Liver (tissue), 9 donors: ENCODE results near the gene NPTX2. TPM values are rescaled to one million over a fixed set of nuclear protein-coding genes. Genes with fewer than 3 reads are reported as not detected.

Experiments used
- DNase-seq: peaks from one replicate; pipeline ENCODE4 v3.0.0-alpha.2; 2017; ENCODE audit warnings: low spot score
- H3K27ac ChIP-seq, 2 donors: one replicate each; pipeline ENCODE4 v1.7.0; 2013; ENCODE audit warnings: inconsistent platforms in 2 of 2, low read length in 2 of 2, control low read depth in 1 of 2, low read depth in 1 of 2, mild to moderate bottlenecking in 1 of 2
- H3K27me3 ChIP-seq, 4 donors: one replicate each; pipeline versions ENCODE4 v1.6.1 to v1.7.0; 2013; ENCODE audit warnings: low read length in 3 of 4, inconsistent platforms in 1 of 4, mild to moderate bottlenecking in 1 of 4, moderate library complexity in 1 of 4; ENCODE audit not compliant: control insufficient read depth in 4 of 4, insufficient read depth in 4 of 4
- H3K36me3 ChIP-seq, 4 donors: one replicate each; pipeline versions ENCODE4 v1.6.1 to v1.7.0; 2013; ENCODE audit warnings: low read length in 3 of 4, mild to moderate bottlenecking in 3 of 4, low read depth in 1 of 4, moderate library complexity in 1 of 4; ENCODE audit not compliant: control insufficient read depth in 4 of 4, insufficient read depth in 3 of 4
- H3K4me1 ChIP-seq, 4 donors: one replicate each; pipeline versions ENCODE4 v1.6.1 to v1.7.0; 2013; ENCODE audit warnings: low read length in 3 of 4, mild to moderate bottlenecking in 3 of 4, moderate library complexity in 1 of 4; ENCODE audit not compliant: control insufficient read depth in 4 of 4, insufficient read depth in 4 of 4
- H3K4me3 ChIP-seq, 3 donors: one replicate each; pipeline versions ENCODE4 v1.6.1 to v1.7.0; 2013; ENCODE audit warnings: low read length in 3 of 3, control low read depth in 1 of 3, low read depth in 1 of 3, mild to moderate bottlenecking in 1 of 3
- H3K9ac ChIP-seq, 2 donors: one replicate each; pipeline ENCODE4 v1.7.0; 2013; ENCODE audit warnings: low read length in 2 of 2, mild to moderate bottlenecking in 2 of 2, moderate library complexity in 2 of 2, control low read depth in 1 of 2, low read depth in 1 of 2
- H3K9me3 ChIP-seq, 4 donors: one replicate each; pipeline versions ENCODE4 v1.6.1 to v1.7.0; 2013; ENCODE audit warnings: low read length in 3 of 4; ENCODE audit not compliant: control insufficient read depth in 4 of 4
- FOXA1 ChIP-seq: IDR thresholded peaks from 2 replicates; pipeline ENCODE4 v1.6.1; 2016; ENCODE audit warnings: antibody characterized with exemption
- FOXA2 ChIP-seq: IDR thresholded peaks from 2 replicates; pipeline ENCODE4 v1.6.1; 2016; ENCODE audit warnings: antibody characterized with exemption
- GABPA ChIP-seq, 2 donors: IDR thresholded peaks in 1 of 2; conservative IDR thresholded peaks in 1 of 2; 2 replicates each; pipeline ENCODE4 v1.6.1; 2016; ENCODE audit warnings: antibody characterized with exemption in 2 of 2, mild to moderate bottlenecking in 1 of 2, moderate library complexity in 1 of 2
- HNF4A ChIP-seq, 2 donors: conservative IDR thresholded peaks; 2 replicates each; pipeline ENCODE4 v1.6.1; 2016; ENCODE audit warnings: antibody characterized with exemption in 2 of 2, mild to moderate bottlenecking in 2 of 2
- HNF4G ChIP-seq: IDR thresholded peaks from 2 replicates; pipeline ENCODE4 v1.6.1; 2016; ENCODE audit warnings: antibody characterized with exemption
- JUND ChIP-seq, 2 donors: IDR thresholded peaks; 2 replicates each; pipeline ENCODE4 v1.6.1; 2016; ENCODE audit warnings: antibody characterized with exemption in 2 of 2
- NR2F2 ChIP-seq: IDR thresholded peaks from 2 replicates; pipeline ENCODE4 v1.6.1; 2016; ENCODE audit warnings: antibody characterized with exemption
- RAD21 ChIP-seq, 2 donors: IDR thresholded peaks; 2 replicates each; pipeline ENCODE4 v1.6.1; 2016; ENCODE audit warnings: antibody characterized with exemption in 2 of 2, mild to moderate bottlenecking in 2 of 2
- RXRA ChIP-seq, 2 donors: IDR thresholded peaks; 2 replicates each; pipeline ENCODE4 v1.6.1; 2017 to 2018; ENCODE audit warnings: antibody characterized with exemption in 2 of 2, mild to moderate bottlenecking in 1 of 2
- SP1 ChIP-seq: IDR thresholded peaks from 2 replicates; pipeline ENCODE4 v1.6.1; 2018; ENCODE audit warnings: antibody characterized with exemption, mild to moderate bottlenecking
- TAF1 ChIP-seq: conservative IDR thresholded peaks from 2 replicates; pipeline ENCODE4 v1.6.1; 2016; ENCODE audit warnings: antibody characterized with exemption, mild to moderate bottlenecking
- YY1 ChIP-seq: IDR thresholded peaks from 2 replicates; pipeline ENCODE4 v1.6.1; 2016; ENCODE audit warnings: antibody characterized with exemption, mild to moderate bottlenecking
- WGBS: extraction: QIAGEN DNeasy Blood & Tissue Kit; methylation state at CpG from one replicate; pipeline ENCODE4 v1.1.7; 2013; 5-methylcytosine and 5-hydroxymethylcytosine counted together
- polyA plus RNA-seq, 2 donors: library from polyadenylated mRNA; stranded (reverse) in 1 of 2; unstranded in 1 of 2; fragments of 200-250 nt in 1 of 2; fragments of >200 nt in 1 of 2; fragmentation: Nextera tagmentation in 1 of 2; extraction: Ambion mirVana in 1 of 2; gene quantifications; one replicate each; pipeline versions ENCODE4 v1.2.1 to v1.2.3, GENCODE V29; 2013 to 2015
- total RNA-seq, 2 donors: library from RNA; depleted of rRNA; stranded (reverse); fragments of >200 nt; gene quantifications; one replicate each; pipeline ENCODE4 v1.2.3, GENCODE V29; 2014
- TF ChIP-seq, protein P1 (sequence below): IDR thresholded peaks from 2 replicates; pipeline ENCODE4 v1.6.1; 2016; ENCODE audit warnings: antibody characterized with exemption
- TF ChIP-seq, protein P2 (sequence below): fragments of 150-350 bp; IDR thresholded peaks from 2 replicates; pipeline ENCODE4 v1.5.1; 2017; ENCODE audit warnings: improper control_type of control experiment, low read depth, low read length; ENCODE audit not compliant: missing input control
- TF ChIP-seq, protein P3 (sequence below): IDR thresholded peaks from 2 replicates; pipeline ENCODE4 v1.6.1; 2016; ENCODE audit warnings: antibody characterized with exemption
- TF ChIP-seq, protein P4 (sequence below): IDR thresholded peaks from 2 replicates; pipeline ENCODE4 v1.6.1; 2016; ENCODE audit warnings: antibody characterized with exemption
- TF ChIP-seq, protein P5 (sequence below): IDR thresholded peaks from 2 replicates; pipeline ENCODE4 v1.6.1; 2016; ENCODE audit warnings: antibody characterized with exemption, mild to moderate bottlenecking
- donor health status: healthy.
- donor health status: healthy.
- donor health status: healthy.
- donor health status: healthy.
- donor health status: healthy.

NPTX2 gene
- total and polyA plus RNA-seq, 4 donors, result 0.09 to 1.5 (median 0.58) TPM

DNA sequence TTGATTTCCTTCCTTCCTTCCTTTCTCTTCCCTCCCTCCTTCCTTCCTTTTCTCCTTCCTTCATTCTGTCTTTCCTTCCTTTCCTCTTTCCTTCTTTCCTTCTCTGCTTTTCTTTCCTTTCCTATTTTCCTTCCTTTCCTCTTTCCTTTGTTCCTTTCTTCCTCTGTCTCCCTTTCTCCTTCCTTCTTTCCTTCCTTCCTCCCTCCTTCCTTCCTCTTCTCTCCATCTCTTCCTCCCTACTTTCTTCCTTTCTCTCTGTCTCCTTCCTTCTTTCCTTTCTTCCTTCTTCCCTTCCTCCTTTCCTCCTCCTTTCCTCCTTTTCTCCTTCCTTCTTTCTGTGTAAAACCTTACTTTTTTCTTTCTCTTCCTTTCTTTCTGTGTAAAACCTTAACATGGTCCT, 32.3 kb upstream of the NPTX2 start (continued):
- TF ChIP-seq, protein P1, sequence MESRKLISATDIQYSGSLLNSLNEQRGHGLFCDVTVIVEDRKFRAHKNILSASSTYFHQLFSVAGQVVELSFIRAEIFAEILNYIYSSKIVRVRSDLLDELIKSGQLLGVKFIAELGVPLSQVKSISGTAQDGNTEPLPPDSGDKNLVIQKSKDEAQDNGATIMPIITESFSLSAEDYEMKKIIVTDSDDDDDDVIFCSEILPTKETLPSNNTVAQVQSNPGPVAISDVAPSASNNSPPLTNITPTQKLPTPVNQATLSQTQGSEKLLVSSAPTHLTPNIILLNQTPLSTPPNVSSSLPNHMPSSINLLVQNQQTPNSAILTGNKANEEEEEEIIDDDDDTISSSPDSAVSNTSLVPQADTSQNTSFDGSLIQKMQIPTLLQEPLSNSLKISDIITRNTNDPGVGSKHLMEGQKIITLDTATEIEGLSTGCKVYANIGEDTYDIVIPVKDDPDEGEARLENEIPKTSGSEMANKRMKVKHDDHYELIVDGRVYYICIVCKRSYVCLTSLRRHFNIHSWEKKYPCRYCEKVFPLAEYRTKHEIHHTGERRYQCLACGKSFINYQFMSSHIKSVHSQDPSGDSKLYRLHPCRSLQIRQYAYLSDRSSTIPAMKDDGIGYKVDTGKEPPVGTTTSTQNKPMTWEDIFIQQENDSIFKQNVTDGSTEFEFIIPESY, result no peak
- TF ChIP-seq FOXA1 (no peak), RXRA (IDR thresholded peaks at IDR 0.05) (no peak), JUND (IDR thresholded peaks at IDR 0.05) (no peak), GABPA (IDR thresholded peaks at IDR 0.05 in 1 of 2, conservative IDR thresholded peaks at IDR 0.05 in 1 of 2) (no peak), TAF1 (no peak), HNF4G (no peak)

DNA sequence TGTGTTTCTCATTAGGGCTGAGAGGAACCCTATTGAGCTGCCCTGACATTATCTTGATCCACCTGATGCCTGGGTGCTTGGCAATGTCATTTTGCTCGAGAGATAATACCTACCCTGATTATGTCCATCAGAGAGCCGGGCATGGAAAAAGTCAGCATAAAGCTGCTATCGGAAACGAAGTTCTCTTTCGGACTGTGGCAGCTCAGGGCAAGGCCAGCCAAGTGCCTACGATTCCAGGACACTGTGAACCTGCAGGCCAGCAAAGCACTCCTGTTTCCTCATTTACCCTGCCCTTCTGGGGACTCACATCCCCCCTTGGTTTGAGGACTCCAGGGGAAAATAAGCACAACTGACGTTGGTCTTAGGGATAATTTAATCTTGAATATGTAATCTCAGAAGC, 25.2 kb upstream of the NPTX2 start:
- no peak for DNase-seq
- Histone ChIP-seq H3K27ac (no peak overlapping the region), H3K9ac (no peak overlapping the region), H3K4me3 (no peak overlapping the region), H3K27me3 (peaks cover 0 to 3% (median 0%) of the 10 kb centered on the region in 4 donors), H3K36me3 (no peaks in the 10 kb centered on the region), H3K4me1 (no peaks in the 10 kb centered on the region), H3K9me3 (no peaks in the 10 kb centered on the region)
- WGBS, result 73% methylated on average over 7 of the region's 7 CpGs
- TF ChIP-seq FOXA1, result no peak
- TF ChIP-seq, protein P2, sequence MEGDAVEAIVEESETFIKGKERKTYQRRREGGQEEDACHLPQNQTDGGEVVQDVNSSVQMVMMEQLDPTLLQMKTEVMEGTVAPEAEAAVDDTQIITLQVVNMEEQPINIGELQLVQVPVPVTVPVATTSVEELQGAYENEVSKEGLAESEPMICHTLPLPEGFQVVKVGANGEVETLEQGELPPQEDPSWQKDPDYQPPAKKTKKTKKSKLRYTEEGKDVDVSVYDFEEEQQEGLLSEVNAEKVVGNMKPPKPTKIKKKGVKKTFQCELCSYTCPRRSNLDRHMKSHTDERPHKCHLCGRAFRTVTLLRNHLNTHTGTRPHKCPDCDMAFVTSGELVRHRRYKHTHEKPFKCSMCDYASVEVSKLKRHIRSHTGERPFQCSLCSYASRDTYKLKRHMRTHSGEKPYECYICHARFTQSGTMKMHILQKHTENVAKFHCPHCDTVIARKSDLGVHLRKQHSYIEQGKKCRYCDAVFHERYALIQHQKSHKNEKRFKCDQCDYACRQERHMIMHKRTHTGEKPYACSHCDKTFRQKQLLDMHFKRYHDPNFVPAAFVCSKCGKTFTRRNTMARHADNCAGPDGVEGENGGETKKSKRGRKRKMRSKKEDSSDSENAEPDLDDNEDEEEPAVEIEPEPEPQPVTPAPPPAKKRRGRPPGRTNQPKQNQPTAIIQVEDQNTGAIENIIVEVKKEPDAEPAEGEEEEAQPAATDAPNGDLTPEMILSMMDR, result no peak
- TF ChIP-seq RXRA (IDR thresholded peaks at IDR 0.05), result no peak
- TF ChIP-seq SP1, result no peak
- TF ChIP-seq HNF4G, result no peak
- TF ChIP-seq, protein P3, sequence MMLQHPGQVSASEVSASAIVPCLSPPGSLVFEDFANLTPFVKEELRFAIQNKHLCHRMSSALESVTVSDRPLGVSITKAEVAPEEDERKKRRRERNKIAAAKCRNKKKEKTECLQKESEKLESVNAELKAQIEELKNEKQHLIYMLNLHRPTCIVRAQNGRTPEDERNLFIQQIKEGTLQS, result no peak
- no peak for TF ChIP-seq RAD21 (IDR thresholded peaks at IDR 0.05)
- no peak for TF ChIP-seq JUND (IDR thresholded peaks at IDR 0.05)
- no peak for TF ChIP-seq YY1
- TF ChIP-seq, protein P4, sequence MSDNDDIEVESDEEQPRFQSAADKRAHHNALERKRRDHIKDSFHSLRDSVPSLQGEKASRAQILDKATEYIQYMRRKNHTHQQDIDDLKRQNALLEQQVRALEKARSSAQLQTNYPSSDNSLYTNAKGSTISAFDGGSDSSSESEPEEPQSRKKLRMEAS, result no peak
- TF ChIP-seq HNF4A (conservative IDR thresholded peaks at IDR 0.05), result no peak
- TF ChIP-seq TAF1, result no peak
- TF ChIP-seq, protein P1, result no peak
- no peak for TF ChIP-seq FOXA2
- TF ChIP-seq, protein P5, sequence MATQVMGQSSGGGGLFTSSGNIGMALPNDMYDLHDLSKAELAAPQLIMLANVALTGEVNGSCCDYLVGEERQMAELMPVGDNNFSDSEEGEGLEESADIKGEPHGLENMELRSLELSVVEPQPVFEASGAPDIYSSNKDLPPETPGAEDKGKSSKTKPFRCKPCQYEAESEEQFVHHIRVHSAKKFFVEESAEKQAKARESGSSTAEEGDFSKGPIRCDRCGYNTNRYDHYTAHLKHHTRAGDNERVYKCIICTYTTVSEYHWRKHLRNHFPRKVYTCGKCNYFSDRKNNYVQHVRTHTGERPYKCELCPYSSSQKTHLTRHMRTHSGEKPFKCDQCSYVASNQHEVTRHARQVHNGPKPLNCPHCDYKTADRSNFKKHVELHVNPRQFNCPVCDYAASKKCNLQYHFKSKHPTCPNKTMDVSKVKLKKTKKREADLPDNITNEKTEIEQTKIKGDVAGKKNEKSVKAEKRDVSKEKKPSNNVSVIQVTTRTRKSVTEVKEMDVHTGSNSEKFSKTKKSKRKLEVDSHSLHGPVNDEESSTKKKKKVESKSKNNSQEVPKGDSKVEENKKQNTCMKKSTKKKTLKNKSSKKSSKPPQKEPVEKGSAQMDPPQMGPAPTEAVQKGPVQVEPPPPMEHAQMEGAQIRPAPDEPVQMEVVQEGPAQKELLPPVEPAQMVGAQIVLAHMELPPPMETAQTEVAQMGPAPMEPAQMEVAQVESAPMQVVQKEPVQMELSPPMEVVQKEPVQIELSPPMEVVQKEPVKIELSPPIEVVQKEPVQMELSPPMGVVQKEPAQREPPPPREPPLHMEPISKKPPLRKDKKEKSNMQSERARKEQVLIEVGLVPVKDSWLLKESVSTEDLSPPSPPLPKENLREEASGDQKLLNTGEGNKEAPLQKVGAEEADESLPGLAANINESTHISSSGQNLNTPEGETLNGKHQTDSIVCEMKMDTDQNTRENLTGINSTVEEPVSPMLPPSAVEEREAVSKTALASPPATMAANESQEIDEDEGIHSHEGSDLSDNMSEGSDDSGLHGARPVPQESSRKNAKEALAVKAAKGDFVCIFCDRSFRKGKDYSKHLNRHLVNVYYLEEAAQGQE, result no peak
- TF ChIP-seq NR2F2, result no peak
